K562 (cell line): ENCODE data around the gene RHEBL1. TPM values are rescaled to one million over a fixed set of nuclear protein-coding genes. Genes with fewer than 3 reads are reported as not detected.

Experiments
- ARNT ChIP-seq, 2 experiments: fragments of 450-650 bp; IDR thresholded peaks; 2 replicates each; pipeline ENCODE4 v1.6.1; 2016; ENCODE audit warnings: mild to moderate bottlenecking in 1 of 2
- BCOR ChIP-seq: fragments of 450-650 bp; IDR thresholded peaks from 2 replicates; pipeline ENCODE4 v1.6.1; 2016
- CREB3L1 ChIP-seq: fragments of 450-650 bp; IDR thresholded peaks from 2 replicates; pipeline ENCODE4 v1.6.1; 2014; ENCODE audit warnings: low read depth, mild to moderate bottlenecking, moderate library complexity, borderline replicate concordance
- HDAC1 ChIP-seq, 2 experiments: fragments of 450-650 bp; IDR thresholded peaks; 2 replicates each; pipeline ENCODE4 v1.6.1; 2016 to 2017; ENCODE audit warnings: inconsistent platforms in 1 of 2, mild to moderate bottlenecking in 1 of 2, moderate library complexity in 1 of 2
- KLF10 ChIP-seq: fragments of 250-450 bp; sonication (Bioruptor Pico); IDR thresholded peaks from 2 replicates; pipeline ENCODE4 v1.6.1; 2021; ENCODE audit warnings: matching md5 sums
- NEUROD1 ChIP-seq: fragments of 150-350 bp; IDR thresholded peaks from 2 replicates; pipeline ENCODE4 v1.6.1; 2014; ENCODE audit warnings: borderline replicate concordance, low read length, low read depth; ENCODE audit not compliant: partially characterized antibody
- OTX1 ChIP-seq: fragments of 450-650 bp; formaldehyde crosslinking; IDR thresholded peaks from 2 replicates; pipeline ENCODE4 v1.4.0; 2022; ENCODE audit warnings: mild to moderate bottlenecking
- POLR2A ChIP-seq: fragments of 450-650 bp; conservative IDR thresholded peaks from 2 replicates; pipeline ENCODE4 v1.6.1; 2016
- SMAD1 ChIP-seq: fragments of 150-350 bp; IDR thresholded peaks from 2 replicates; pipeline ENCODE4 v1.6.1; 2014; ENCODE audit warnings: low read length, low read depth; ENCODE audit not compliant: partially characterized antibody
- ZBTB40 ChIP-seq, 2 experiments: fragments of 450-650 bp in 1 of 2; sonication (generic) in 1 of 2; formaldehyde crosslinking in 1 of 2; IDR thresholded peaks; 2 replicates each; pipeline versions ENCODE4 v1.7.1 to v1.9.0; 2016 to 2022; ENCODE audit warnings: inconsistent platforms in 1 of 2, mild to moderate bottlenecking in 1 of 2, missing genetic modification reagents in 1 of 2
- ZMIZ1 ChIP-seq, 2 experiments: fragments of 150-350 bp in 1 of 2; IDR thresholded peaks; 2 replicates each; pipeline ENCODE4 v1.6.1; 2012 to 2016; ENCODE audit warnings: low read depth in 2 of 2, low read length in 2 of 2, mild to moderate bottlenecking in 1 of 2, moderate library complexity in 1 of 2
- polyA plus RNA-seq, 8 experiments: library from polyadenylated mRNA; depleted of rRNA in 4 of 8; stranded (reverse) in 5 of 8; unstranded in 3 of 8; fragments of >200 nt; fragmentation: Nextera tagmentation in 2 of 8; fragmentation: Illumina TruSeq in 1 of 8; extraction: Ambion mirVana in 2 of 8; extraction: Trizol in 1 of 8; gene quantifications; 2 replicates each; pipeline versions ENCODE4 v1.2.1 to v1.2.3, GENCODE V29; 2011 to 2014; ENCODE audit warnings: inconsistent platforms in 1 of 8, missing spikeins in 1 of 8
- total RNA-seq, 7 experiments: library from RNA; depleted of rRNA in 6 of 7; stranded (reverse); fragments of >200 nt in 6 of 7; fragmentation: Illumina TruSeq in 2 of 7; extraction: Trizol in 2 of 7; gene quantifications; 2 replicates each; pipeline versions ENCODE4 v1.2.1 to v1.2.3, GENCODE V29; 2011 to 2021; ENCODE audit warnings: low replicate concordance in 1 of 7
- TF ChIP-seq, protein P1 (sequence below): fragments of 450-650 bp; IDR thresholded peaks from 2 replicates; pipeline ENCODE4 v1.6.1; 2016

The RHEBL1 gene
- total and polyA plus RNA-seq, 9 of the 15 experiments (the other 6 are each of a cell fraction or from before 2014, with no cell fraction given): 4.3 to 36.1 (median 8.2) TPM

GRCh38 chr12:49110464-49111155 is 40.8 kb upstream of the RHEBL1 start, which contains the start of gene LMBR1L (continued):
- TF ChIP-seq ZMIZ1 (IDR thresholded peaks at IDR 0.05; ENCODE audit: low read depth in 2 of 2, low read length in 2 of 2) (no peak), KLF10 (CRISPR knock-in tag) (no peak), OTX1 (CRISPR knock-in tag) (no peak), NEUROD1 (peak; percentile 84), ZBTB40 (IDR thresholded peaks at IDR 0.05) (peak; percentile 48; the same call in 1 of the 2 replicates), ZBTB40 (CRISPR knock-in tag; IDR thresholded peaks at IDR 0.05) (no peak), CREB3L1 (0 out of 2 replicates have a peak, but pooled peaks have one; percentile 48), SMAD1 (no peak), POLR2A (peak; percentile 79), BCOR (peak; percentile 19; the same call in 1 of the 2 replicates), HDAC1 (IDR thresholded peaks at IDR 0.05) (peak in 1 of 2 experiments; percentile 41; a peak in 1 of 4 replicates), ARNT (IDR thresholded peaks at IDR 0.05) (no peak)
- TF ChIP-seq, protein P1, sequence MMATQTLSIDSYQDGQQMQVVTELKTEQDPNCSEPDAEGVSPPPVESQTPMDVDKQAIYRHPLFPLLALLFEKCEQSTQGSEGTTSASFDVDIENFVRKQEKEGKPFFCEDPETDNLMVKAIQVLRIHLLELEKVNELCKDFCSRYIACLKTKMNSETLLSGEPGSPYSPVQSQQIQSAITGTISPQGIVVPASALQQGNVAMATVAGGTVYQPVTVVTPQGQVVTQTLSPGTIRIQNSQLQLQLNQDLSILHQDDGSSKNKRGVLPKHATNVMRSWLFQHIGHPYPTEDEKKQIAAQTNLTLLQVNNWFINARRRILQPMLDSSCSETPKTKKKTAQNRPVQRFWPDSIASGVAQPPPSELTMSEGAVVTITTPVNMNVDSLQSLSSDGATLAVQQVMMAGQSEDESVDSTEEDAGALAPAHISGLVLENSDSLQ: peak; percentile 99
